HG02571 (cell line): ENCODE measurements around the gene FASTK.
"Not testable (repeated sequence)": the region's sequence is repeated elsewhere in the genome, so short reads cannot be mapped to it uniquely, and the experiment has no call there.

ENCODE experiments used
- ATAC-seq: cut with Tn5 transposase; IDR thresholded peaks from one replicate; pipeline ENCODE4 v1.9.1; 2021; ENCODE audit warnings: mild to moderate bottlenecking, moderate library complexity; ENCODE audit not compliant: unreplicated experiment

FASTK gene

GRCh38 chr7:151053751-151054150 lies 26.9 kb downstream of the FASTK start:
- no peak for ATAC-seq

GRCh38 chr7:151053096-151053495 lies 27.5 kb downstream of the FASTK start:
- ATAC-seq = no peak

- ATAC-seq = no peak
These were observed 29.5 kb downstream of the FASTK start for GRCh38 chr7:151051108-151051507.

- no peak for ATAC-seq
These were observed 31.6 kb downstream of the FASTK start for GRCh38 chr7:151048911-151049463.

GRCh38 chr7:151047976-151048815 lies 32.4 kb downstream of the FASTK start, which contains the start of gene ASIC3:
Gene ASIC3, plus strand, starts transcription at chr7:151048531. Its CDS starts 355 bp downstream, at chr7:151048886.
- no peak for ATAC-seq

GRCh38 chr7:151046603-151047573 lies 33.7 kb downstream of the FASTK start:
- no peak for ATAC-seq

- ATAC-seq = no peak
These were observed 34.6 kb downstream of the FASTK start for GRCh38 chr7:151045967-151046366.

- no peak for ATAC-seq
These were observed 35.3 kb downstream of the FASTK start for GRCh38 chr7:151045262-151045661.

GRCh38 chr7:151043959-151044358 lies 36.6 kb downstream of the FASTK start:
- ATAC-seq = no peak

GRCh38 chr7:151043449-151043848 lies 37.2 kb downstream of the FASTK start:
- ATAC-seq = not testable (repeated sequence)

- no peak for ATAC-seq
These were observed 39.8 kb downstream of the FASTK start for GRCh38 chr7:151040616-151041375.

- ATAC-seq = no peak
These were observed 40.6 kb downstream of the FASTK start for GRCh38 chr7:151039850-151040548.

- ATAC-seq = no peak
These were observed 41.4 kb downstream of the FASTK start for GRCh38 chr7:151038951-151039849.

GRCh38 chr7:151035902-151036301 lies 44.7 kb downstream of the FASTK start:
- no peak for ATAC-seq

- no peak for ATAC-seq
These were observed 45.4 kb downstream of the FASTK start for GRCh38 chr7:151035026-151035717.

GRCh38 chr7:151034312-151035025 lies 46.1 kb downstream of the FASTK start:
- no peak for ATAC-seq

- no peak for ATAC-seq
These were observed 46.8 kb downstream of the FASTK start for GRCh38 chr7:151033864-151034249.
